Activated naive CD8-positive, alpha-beta T cell (primary cell): ENCODE data around the gene NETO2.
"Not testable (repeated sequence)": the region's sequence is repeated elsewhere in the genome, so short reads cannot be mapped to it uniquely, and the experiment has no call there.

Experiments used
- H3K27ac Mint-ChIP-seq: one replicate; pipeline ENCODE4 v1.8.0; 2021; ENCODE audit warnings: mixed read lengths
- H3K27me3 Mint-ChIP-seq: one replicate; pipeline ENCODE4 v1.8.0; 2021; ENCODE audit warnings: mixed read lengths
- H3K36me3 Mint-ChIP-seq: one replicate; pipeline ENCODE4 v1.8.0; 2021; ENCODE audit warnings: mixed read lengths
- H3K4me1 Mint-ChIP-seq: one replicate; pipeline ENCODE4 v1.8.0; 2021; ENCODE audit warnings: low read depth, mixed read lengths
- H3K4me3 Mint-ChIP-seq: one replicate; pipeline ENCODE4 v1.8.0; 2021; ENCODE audit warnings: mild to moderate bottlenecking, mixed read lengths
- H3K9me3 Mint-ChIP-seq: one replicate; pipeline ENCODE4 v1.8.0; 2021; ENCODE audit warnings: low read depth, mixed read lengths

The NETO2 gene

DNA sequence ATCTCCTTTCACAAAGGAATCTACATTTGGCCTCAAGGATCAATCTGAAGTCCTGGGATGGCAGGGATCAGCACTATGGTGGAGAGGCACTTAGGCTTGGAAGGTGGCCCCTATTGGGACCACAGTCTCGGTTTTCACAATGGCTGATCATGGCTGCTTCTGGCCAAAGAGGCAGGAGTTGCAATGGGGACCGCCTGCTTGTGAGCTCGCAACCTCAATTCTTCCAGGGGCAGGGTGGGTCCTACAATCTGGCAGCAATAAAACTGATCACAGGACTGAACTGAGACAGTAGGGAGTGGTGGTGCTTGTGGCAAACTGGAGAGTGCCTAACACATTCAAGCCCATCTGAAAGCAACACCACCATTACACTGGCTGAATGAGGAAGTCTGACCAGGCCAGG, 83.1 kb downstream of the NETO2 start:
- no peak overlapping the region for H3K27ac Mint-ChIP-seq
- no peak overlapping the region for H3K4me3 Mint-ChIP-seq
- H3K27me3 Mint-ChIP-seq, result no peaks in the 10 kb centered on the region
- H3K4me1 Mint-ChIP-seq, result no peaks in the 10 kb centered on the region
- no peaks in the 10 kb centered on the region for H3K36me3 Mint-ChIP-seq
- peaks cover 3% of the 10 kb centered on the region for H3K9me3 Mint-ChIP-seq

DNA sequence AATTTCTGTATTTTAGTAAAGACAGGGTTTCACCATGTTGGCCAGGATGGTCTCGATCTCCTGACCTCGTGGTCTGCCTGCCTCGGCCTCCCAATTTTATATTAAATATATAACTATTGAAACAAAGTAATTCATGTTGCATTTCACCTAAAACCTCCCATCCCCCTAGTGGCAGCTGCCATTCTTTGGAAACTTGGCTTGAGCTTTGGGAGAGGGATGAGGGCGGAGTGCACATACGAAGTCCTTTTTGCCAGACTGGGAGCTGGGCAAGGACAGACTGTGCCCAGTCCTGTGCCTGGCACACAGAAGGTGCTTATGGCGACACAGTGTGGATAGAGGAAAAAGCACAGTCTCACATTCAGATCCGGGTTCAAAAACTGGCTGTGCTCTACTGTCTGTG, 83.8 kb downstream of the NETO2 start:
- H3K4me1 Mint-ChIP-seq, result no peaks in the 10 kb centered on the region
- H3K36me3 Mint-ChIP-seq, result no peaks in the 10 kb centered on the region
- H3K27me3 Mint-ChIP-seq, result no peaks in the 10 kb centered on the region
- H3K27ac Mint-ChIP-seq, result no peak overlapping the region
- peaks cover 3% of the 10 kb centered on the region for H3K9me3 Mint-ChIP-seq
- H3K4me3 Mint-ChIP-seq, result no peak overlapping the region

DNA sequence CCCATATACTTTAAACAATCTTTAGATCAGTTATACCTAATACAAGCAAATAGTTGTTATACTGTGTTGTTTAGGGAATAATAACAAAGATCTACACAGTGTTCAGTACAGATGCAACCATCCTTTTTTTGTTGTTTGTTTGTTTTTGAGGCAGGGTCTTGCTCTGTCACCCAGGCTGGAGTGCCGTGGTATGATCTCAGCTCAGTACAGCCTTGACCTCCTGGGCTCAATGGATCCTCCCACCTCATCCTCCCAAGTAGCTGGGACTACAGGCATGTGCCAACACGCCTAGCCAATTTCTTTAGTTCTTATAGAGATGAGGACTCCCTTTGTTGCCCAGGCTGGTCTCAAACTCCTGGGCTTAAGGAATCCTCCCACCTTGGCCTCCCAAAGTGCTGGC, 84.6 kb downstream of the NETO2 start:
- not testable (repeated sequence) for H3K4me3 Mint-ChIP-seq, H3K4me1 Mint-ChIP-seq, H3K9me3 Mint-ChIP-seq, H3K36me3 Mint-ChIP-seq, H3K27ac Mint-ChIP-seq, H3K27me3 Mint-ChIP-seq

DNA sequence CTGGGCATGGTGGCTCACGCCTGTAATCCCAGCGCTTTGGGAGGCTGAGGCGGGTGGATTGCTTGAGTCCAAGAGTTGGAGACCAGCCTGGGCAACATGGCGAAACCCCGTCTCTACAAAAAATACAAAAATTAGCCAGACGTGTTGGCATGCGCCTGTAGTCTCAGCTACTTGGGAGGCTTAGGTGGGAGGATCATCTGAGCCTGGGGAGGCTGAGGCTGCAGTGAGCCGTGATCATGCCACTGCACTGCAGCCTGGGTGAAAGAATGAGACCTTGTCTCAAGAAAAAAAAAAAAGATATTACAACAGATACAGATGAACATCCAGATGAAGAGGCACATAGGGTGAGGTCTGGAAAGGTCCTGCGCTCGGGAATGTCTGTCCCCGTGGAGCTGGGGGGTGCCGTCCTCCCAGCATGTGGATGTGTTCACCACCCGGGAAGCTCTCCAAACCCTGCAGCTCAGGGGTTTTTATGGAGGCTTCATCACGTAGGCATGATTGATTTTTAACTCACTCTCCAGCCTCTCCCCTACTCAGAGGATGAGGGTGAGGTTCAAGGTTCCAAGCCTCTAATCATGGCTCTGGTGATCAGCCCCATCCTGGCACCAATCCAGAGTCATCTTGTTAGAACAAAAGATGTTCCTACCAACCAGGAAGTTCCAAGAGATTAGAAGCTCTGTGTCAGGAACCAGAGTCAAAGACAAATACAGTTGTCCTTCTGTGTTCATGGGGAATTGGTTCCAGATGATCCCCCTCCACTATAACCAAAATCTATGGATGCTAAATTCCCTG, 85.3 kb downstream of the NETO2 start:
- no peaks in the 10 kb centered on the region for H3K4me1 Mint-ChIP-seq

DNA sequence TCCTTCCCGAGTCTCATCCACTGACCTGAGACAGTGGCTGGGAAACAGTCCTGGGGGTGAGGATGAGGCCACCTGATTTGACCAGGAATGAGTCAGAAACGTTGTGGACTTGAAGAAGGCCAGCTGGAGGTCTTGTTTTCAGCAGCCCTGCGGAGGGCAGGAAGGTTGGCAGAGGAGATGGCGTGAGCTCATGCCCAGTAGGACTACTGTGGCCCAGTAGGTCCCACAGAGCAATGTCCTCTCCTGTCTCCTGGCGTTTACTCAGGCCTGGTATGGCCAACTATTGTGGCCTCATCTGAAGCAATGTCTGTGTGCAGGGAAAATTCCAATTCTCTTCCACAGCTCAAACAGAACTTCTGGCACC, 86.1 kb downstream of the NETO2 start:
- Mint-ChIP-seq H3K27ac (no peak overlapping the region), H3K9me3 (no peaks in the 10 kb centered on the region), H3K4me3 (no peak overlapping the region), H3K27me3 (no peaks in the 10 kb centered on the region), H3K36me3 (no peaks in the 10 kb centered on the region), H3K4me1 (no peaks in the 10 kb centered on the region)

More for the DNA sequence above, 85.3 kb downstream of the NETO2 start:
- H3K4me3 Mint-ChIP-seq, result no peak overlapping the region
- no peaks in the 10 kb centered on the region for H3K36me3 Mint-ChIP-seq
- H3K27me3 Mint-ChIP-seq, result no peaks in the 10 kb centered on the region
- peaks cover 3% of the 10 kb centered on the region for H3K9me3 Mint-ChIP-seq
- H3K27ac Mint-ChIP-seq, result no peak overlapping the region

DNA sequence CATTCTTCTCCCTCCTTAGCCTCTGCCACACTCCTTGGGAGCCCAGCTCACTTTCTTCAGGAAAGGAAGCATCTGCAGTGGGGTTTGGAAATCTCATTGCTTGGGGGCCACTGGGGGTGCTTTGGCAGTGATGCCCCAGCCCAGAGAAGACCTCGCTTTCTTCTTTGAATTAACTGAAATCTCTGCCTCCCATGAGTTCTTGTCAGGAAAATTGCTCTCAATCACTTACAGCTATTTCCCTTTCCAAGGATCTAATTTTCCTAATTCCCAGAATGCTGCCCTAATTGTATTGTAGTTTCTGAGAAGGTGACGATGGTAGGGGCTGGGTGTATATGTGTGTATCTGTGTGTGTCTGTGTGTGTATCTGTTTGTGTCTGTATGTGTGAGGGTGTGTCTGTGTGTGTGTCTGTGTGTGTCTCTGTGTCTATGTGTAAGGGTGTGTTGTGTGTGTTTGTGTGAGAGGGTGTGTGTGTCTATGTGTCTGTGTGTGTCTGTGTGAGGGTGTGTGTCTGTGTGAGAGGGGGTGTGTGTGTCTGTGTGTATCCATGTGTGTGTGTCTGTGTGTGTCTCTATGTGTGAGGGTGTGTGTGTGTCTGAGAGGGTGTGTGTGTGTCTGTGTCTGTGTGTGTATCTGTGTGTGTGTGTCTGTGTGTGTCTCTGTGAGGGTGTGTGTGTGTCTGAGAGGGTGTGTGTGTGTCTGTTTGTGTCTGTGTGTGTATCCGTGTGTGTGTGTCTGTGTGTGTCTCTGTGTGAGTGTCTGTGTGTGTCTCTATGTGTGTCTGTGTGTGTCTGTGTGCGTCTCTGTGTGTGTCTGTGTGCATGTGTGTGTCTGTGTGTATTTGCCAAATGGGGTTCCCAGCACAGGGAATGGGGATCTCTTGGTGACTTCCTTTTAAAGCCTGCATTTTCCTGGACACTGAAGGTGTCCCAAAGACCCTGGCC, 86.8 kb downstream of the NETO2 start:
- Mint-ChIP-seq H3K27me3 (no peaks in the 10 kb centered on the region), H3K27ac (no peak overlapping the region), H3K4me1 (no peaks in the 10 kb centered on the region), H3K36me3 (no peaks in the 10 kb centered on the region), H3K4me3 (no peak overlapping the region), H3K9me3 (no peaks in the 10 kb centered on the region)

DNA sequence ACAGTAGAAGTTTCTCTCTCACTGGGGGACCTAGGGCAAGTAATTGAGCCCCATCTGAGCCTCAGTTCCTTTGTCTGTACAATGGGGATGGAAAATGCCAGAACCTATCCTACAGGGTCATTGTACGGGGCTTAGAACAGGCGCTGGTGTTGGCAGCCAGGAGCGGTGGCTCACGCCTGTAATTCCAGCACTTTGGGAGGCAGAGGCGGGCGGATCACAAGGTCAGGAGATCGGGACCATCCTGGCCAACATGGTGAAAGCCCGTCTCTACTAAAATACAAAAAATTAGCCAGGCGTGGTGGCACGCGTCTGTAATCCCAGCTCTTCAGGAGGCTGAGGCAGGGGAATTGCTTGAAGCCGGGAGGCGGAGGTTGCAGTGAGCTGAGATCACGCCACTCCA, 87.7 kb downstream of the NETO2 start:
- H3K4me1 Mint-ChIP-seq, H3K9me3 Mint-ChIP-seq, H3K4me3 Mint-ChIP-seq, H3K27ac Mint-ChIP-seq, H3K36me3 Mint-ChIP-seq, H3K27me3 Mint-ChIP-seq: not testable (repeated sequence)

DNA sequence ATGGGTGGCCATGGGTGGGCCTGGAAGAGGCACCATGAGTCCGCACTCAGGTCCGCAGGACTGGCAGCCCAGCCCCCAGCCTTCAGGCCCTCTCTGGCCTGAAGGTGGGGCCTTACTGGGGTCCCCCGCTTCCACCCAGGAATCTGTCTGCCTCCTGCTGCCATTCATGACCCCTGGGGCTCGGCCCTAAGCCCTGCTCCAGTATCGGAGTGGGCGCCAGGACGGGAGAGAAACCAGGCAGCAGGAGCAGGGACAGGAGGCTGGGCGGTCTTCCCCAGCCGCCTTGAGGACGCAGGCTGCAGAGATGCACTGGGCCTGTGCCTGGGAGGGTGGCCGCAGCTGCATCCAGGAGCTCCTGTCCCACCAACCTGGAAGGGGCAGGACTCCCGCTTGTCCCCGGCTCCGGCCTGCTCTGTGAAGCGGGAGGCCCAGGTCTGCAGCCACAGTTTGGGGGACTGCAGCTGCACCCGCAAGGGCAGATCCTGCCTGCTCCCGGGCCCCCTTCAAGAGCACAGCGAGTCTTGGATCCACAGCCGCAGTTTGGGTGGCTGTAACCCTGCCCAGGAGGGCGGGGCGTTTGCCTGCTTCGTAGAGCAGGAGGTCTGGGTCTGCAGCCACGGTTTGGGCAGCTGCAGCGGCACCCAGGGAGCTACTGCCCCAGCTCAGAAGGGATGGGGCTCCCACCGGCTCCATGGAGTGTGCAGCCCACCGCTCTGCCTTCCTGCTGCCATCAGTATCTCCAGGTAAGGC, 88.4 kb downstream of the NETO2 start:
- Mint-ChIP-seq H3K4me1 (no peaks in the 10 kb centered on the region), H3K27ac (no peak overlapping the region), H3K9me3 (no peaks in the 10 kb centered on the region), H3K36me3 (no peaks in the 10 kb centered on the region), H3K27me3 (no peaks in the 10 kb centered on the region), H3K4me3 (no peak overlapping the region)

DNA sequence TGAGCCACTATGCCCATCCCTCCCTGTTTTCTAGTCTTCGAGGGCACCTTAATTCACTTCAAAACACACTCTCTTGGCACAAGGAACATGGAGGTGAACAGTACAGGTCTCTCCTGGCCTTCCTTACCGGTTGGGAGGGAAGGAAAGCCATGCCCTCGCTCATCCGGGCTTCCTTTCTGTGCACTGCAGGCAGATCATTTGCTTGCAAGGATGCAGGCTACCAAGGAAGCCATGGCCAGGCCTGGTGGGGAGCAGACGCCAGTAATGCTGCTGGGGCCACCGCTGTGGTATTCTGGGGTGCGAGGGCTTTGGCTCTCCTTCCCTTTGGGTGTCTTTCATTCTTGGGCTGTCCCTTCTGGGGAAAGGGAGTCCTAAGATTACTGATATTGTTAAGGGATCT, 89.4 kb downstream of the NETO2 start:
- H3K4me3 Mint-ChIP-seq, result no peak overlapping the region
- H3K4me1 Mint-ChIP-seq, result no peaks in the 10 kb centered on the region
- H3K9me3 Mint-ChIP-seq, result no peaks in the 10 kb centered on the region
- no peak overlapping the region for H3K27ac Mint-ChIP-seq
- H3K27me3 Mint-ChIP-seq, result no peaks in the 10 kb centered on the region
- no peaks in the 10 kb centered on the region for H3K36me3 Mint-ChIP-seq

DNA sequence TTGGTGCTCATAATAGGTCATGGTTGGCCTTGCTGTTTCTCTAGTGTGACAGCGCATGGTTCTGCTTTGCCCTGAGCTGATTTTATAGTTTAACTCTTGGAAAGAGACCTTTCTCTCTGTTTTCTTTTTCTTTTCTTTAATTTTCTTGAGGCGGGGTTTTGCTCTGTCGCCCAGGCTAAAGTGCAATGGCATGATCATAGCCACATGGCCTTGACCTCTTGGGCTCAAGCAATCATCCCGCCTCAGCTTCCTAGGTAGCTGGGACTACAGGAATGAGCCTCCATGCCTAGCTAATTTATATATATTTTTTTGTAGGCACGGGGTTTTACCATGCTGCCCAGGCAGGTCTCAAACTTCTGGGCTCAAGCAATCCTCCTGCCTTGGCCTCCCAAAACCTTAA, 89.8 kb downstream of the NETO2 start:
- Mint-ChIP-seq H3K4me3 (no peak overlapping the region), H3K27ac (no peak overlapping the region), H3K36me3 (no peaks in the 10 kb centered on the region), H3K9me3 (no peaks in the 10 kb centered on the region), H3K4me1 (no peaks in the 10 kb centered on the region), H3K27me3 (no peaks in the 10 kb centered on the region)

DNA sequence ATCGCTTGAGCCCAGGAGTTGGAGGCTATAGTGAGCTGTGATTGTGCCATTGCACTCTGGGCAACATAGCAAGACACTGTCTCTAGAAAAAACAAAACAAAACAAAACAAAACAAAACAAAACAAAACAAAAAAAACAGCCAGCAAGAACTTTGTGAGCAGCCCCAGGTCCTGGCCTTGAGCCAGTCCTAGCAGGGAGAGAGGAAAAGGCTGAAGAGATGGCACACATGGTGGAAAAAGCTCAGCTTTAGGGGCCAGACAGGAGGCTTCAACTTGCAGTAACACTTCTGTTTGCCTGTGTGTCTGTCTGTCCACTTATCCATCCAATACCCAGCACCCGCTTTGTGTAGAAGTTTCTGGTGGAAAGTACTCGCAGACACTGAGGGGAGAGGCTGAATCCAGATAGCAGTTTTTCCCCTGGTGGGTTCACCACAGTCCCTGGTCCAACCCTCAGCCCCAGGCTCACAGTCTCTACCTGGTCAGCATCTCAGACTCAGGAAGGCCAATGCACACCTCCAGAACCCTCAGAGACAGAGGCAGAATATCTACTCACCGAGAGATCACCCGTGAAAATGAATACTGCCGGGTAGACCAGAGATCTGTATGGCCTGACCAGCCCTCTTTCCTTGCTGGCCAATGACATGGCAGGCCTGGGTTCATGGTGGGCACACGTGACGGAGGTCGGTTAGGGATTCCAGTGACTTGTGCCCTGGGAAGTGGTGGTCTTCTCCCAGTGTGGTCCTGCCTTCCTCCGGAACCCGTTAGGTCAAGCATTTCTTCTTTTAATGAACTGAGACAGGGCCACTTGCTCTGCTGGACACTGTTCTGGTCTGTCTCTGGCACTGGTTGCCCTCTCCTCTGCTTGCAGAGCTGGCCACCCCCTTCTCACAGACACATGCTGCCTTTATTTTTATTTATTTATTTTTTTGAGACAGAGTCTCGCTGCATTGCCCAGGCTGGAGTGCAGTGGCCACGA, 90.8 kb downstream of the NETO2 start:
- Mint-ChIP-seq H3K4me1 (no peaks in the 10 kb centered on the region), H3K4me3 (no peak overlapping the region), H3K36me3 (no peaks in the 10 kb centered on the region), H3K27ac (no peak overlapping the region), H3K27me3 (no peaks in the 10 kb centered on the region), H3K9me3 (no peaks in the 10 kb centered on the region)

DNA sequence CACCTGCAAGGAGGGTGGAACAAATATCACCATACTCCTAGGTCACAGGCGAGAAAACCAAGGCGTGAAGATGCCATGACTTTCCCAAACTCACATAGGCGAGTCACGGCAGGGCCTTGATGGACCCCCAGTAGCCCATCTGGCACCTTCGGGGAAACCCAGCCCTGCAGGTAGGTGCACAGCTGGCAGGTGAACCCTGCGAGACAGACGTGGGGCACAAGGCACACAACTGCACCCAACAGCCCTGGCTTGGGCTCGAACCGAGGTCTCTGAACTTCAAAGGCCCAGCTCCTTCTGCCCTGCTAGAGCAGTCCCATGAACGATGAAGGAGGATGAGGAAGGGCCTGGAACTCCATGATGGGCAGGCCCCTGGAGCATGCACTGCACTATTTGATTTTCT, 92.7 kb downstream of the NETO2 start:
- Mint-ChIP-seq H3K9me3 (no peaks in the 10 kb centered on the region), H3K4me1 (peaks cover 2% of the 10 kb centered on the region), H3K4me3 (no peak overlapping the region), H3K27ac (no peak overlapping the region), H3K27me3 (no peaks in the 10 kb centered on the region), H3K36me3 (no peaks in the 10 kb centered on the region)

DNA sequence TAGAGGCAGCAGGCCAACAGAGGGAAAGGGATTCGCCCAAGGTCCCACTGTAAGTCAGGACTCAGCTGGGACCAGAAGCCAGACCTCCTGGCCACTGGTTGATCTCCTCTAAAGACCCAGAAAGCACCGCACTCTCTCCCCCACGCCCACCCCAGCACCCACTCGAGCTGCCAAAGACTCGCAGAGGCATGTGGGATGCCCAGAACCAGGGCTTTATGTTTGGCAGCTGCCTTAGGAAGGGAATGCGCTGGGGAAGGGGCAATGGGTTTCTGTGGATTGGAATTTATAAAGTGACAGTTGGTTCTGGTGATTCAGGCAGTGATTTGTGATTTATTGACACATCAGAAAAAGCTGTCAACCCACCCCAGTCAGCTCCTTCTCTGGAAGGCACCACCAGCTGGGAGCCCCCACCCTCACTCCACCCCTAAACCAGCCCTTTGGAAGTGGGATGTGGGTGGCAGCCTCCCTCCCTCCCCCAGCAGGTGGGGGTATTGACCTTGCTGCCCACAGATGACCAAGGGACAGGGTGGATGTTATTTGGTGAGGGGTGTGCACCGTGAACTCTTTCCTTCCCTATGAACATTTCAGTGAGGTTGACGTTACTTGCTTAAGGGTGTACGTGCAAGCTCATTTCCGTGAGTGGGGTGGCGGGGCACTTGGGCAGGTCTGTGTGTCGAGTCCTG, 93.7 kb downstream of the NETO2 start:
- Mint-ChIP-seq H3K27ac (no peak overlapping the region), H3K4me3 (no peak overlapping the region), H3K4me1 (peaks cover 10% of the 10 kb centered on the region)

More for the DNA sequence above, 93.7 kb downstream of the NETO2 start:
- no peaks in the 10 kb centered on the region for H3K9me3 Mint-ChIP-seq
- no peaks in the 10 kb centered on the region for H3K27me3 Mint-ChIP-seq
- no peaks in the 10 kb centered on the region for H3K36me3 Mint-ChIP-seq
